ENCODE data around the gene EFNA4. TPM values are rescaled to one million over a fixed set of nuclear protein-coding genes. Genes with fewer than 3 reads are reported as not detected.

Gene EFNA4
- total and polyA plus RNA-seq, 9 of the 15 experiments (the other 6 are each of a cell fraction or from before 2014, with no cell fraction given): 0.68 to 7.4 (median 6.1) TPM

GRCh38 chr1:155050560-155051341 is 12.8 kb upstream of the EFNA4 start, which contains the start of gene ADAM15 (continued):
- TF ChIP-seq NR1H2 (CRISPR knock-in tag; IDR thresholded peaks at IDR 0.05): peak; percentile 85; the same call in 1 of the 2 replicates
- no peak for TF ChIP-seq NFXL1 (CRISPR knock-in tag; IDR thresholded peaks at IDR 0.05)
- TF ChIP-seq MAFK (IDR thresholded peaks at IDR 0.05; ENCODE audit: low read length): no peak
- TF ChIP-seq FUS (optimal IDR thresholded peaks at IDR 0.05; ENCODE audit: low read depth, low read length): no peak
- TF ChIP-seq ZNF124 (CRISPR knock-in tag; IDR thresholded peaks at IDR 0.05): no peak
- TF ChIP-seq TRIM24 (IDR thresholded peaks at IDR 0.05): no peak
- TF ChIP-seq ELF4 (CRISPR knock-in tag; IDR thresholded peaks at IDR 0.05): no peak
- no peak for TF ChIP-seq HOXB6 (CRISPR knock-in tag; IDR thresholded peaks at IDR 0.05; ENCODE audit: borderline replicate concordance)
- TF ChIP-seq HIVEP1 (CRISPR knock-in tag; IDR thresholded peaks at IDR 0.05): no peak
- peak; percentile 64; the same call in 1 of the 2 replicates for TF ChIP-seq SAFB (IDR thresholded peaks at IDR 0.05; ENCODE audit: borderline replicate concordance, low read depth, low read length)
- no peak for TF ChIP-seq ZBTB8A (IDR thresholded peaks at IDR 0.05; ENCODE audit: partially characterized antibody)
- TF ChIP-seq IRF9 (tag; IDR thresholded peaks at IDR 0.05): no peak
- TF ChIP-seq GTF2F1 (IDR thresholded peaks at IDR 0.05; ENCODE audit: low read depth, low read length): no peak
- TF ChIP-seq ZNF830 (CRISPR knock-in tag; IDR thresholded peaks at IDR 0.05): no peak
- no peak for TF ChIP-seq RERE (CRISPR knock-in tag; IDR thresholded peaks at IDR 0.05; ENCODE audit: borderline replicate concordance)
- TF ChIP-seq HDAC2 (IDR thresholded peaks at IDR 0.05): peak; percentile 47; the same call in 1 of the 2 replicates
- TF ChIP-seq TBL1XR1 (IDR thresholded peaks at IDR 0.05; ENCODE audit: low read length in 2 of 2): 0 out of 4 replicates have a peak, but pooled peaks of 1 of the 2 experiments have one; percentile 45
- peak; percentile 22; the same call in 1 of the 2 replicates for TF ChIP-seq ESRRA (IDR thresholded peaks at IDR 0.05; ENCODE audit: borderline replicate concordance, low read depth)
- peak; percentile 51 for TF ChIP-seq TBP (optimal IDR thresholded peaks at IDR 0.05; ENCODE audit: low read depth, low read length)

All from K562 (cell line).